Measurements from ENCODE around the gene RHOT1.
"Not testable (repeated sequence)": the region's sequence is repeated elsewhere in the genome, so short reads cannot be mapped to it uniquely, and the experiment has no call there.

The RHOT1 gene

GRCh38 chr17:32152130-32152529 lies 9.8 kb downstream of the RHOT1 start:
- H3K27ac ChIP-seq (ENCODE audit: low read depth, low read length): no peak overlapping the region

GRCh38 chr17:32155896-32156295 lies 13.6 kb downstream of the RHOT1 start:
- Histone ChIP-seq H3K4me1 (ENCODE audit: control insufficient read depth, insufficient read depth, low read length) (peaks cover 2% of the 10 kb centered on the region), H3K9ac (ENCODE audit: low read length) (no peak overlapping the region), H3K27ac (ENCODE audit: low read depth, low read length) (no peak overlapping the region), H3K27me3 (ENCODE audit: control insufficient read depth, insufficient read depth, low read length) (no peaks in the 10 kb centered on the region), H3K4me3 (ENCODE audit: low read length) (no peak overlapping the region), H3K36me3 (ENCODE audit: control insufficient read depth, insufficient read depth, low read length) (peaks cover 5% of the 10 kb centered on the region)

More at GRCh38 chr17:32152130-32152529, 9.8 kb downstream of the RHOT1 start:
- H3K9ac ChIP-seq (ENCODE audit: low read length): no peak overlapping the region
- no peaks in the 10 kb centered on the region for H3K36me3 ChIP-seq (ENCODE audit: control insufficient read depth, insufficient read depth, low read length)
- no peak overlapping the region for H3K4me3 ChIP-seq (ENCODE audit: low read length)
- peaks cover 2% of the 10 kb centered on the region for H3K4me1 ChIP-seq (ENCODE audit: control insufficient read depth, insufficient read depth, low read length)
- H3K27me3 ChIP-seq (ENCODE audit: control insufficient read depth, insufficient read depth, low read length): no peaks in the 10 kb centered on the region

- Histone ChIP-seq H3K27me3 (ENCODE audit: control insufficient read depth, insufficient read depth, low read length) (no peaks in the 10 kb centered on the region), H3K4me3 (ENCODE audit: low read length) (no peak overlapping the region), H3K27ac (ENCODE audit: low read depth, low read length) (no peak overlapping the region), H3K9ac (ENCODE audit: low read length) (no peak overlapping the region), H3K36me3 (ENCODE audit: control insufficient read depth, insufficient read depth, low read length) (peaks cover 5% of the 10 kb centered on the region), H3K4me1 (ENCODE audit: control insufficient read depth, insufficient read depth, low read length) (peaks cover 2% of the 10 kb centered on the region)
Measured at GRCh38 chr17:32156656-32157055, 14.4 kb downstream of the RHOT1 start.

- no peak overlapping the region for H3K9ac ChIP-seq (ENCODE audit: low read length)
- H3K4me1 ChIP-seq (ENCODE audit: control insufficient read depth, insufficient read depth, low read length): peaks cover 2% of the 10 kb centered on the region
- H3K36me3 ChIP-seq (ENCODE audit: control insufficient read depth, insufficient read depth, low read length): peaks cover 5% of the 10 kb centered on the region
- no peaks in the 10 kb centered on the region for H3K27me3 ChIP-seq (ENCODE audit: control insufficient read depth, insufficient read depth, low read length)
- H3K27ac ChIP-seq (ENCODE audit: low read depth, low read length): no peak overlapping the region
- H3K4me3 ChIP-seq (ENCODE audit: low read length): no peak overlapping the region
Measured at GRCh38 chr17:32157225-32157624, 14.9 kb downstream of the RHOT1 start.

GRCh38 chr17:32158870-32159585 lies 16.7 kb downstream of the RHOT1 start:
- Histone ChIP-seq H3K9ac (ENCODE audit: low read length) (no peak overlapping the region), H3K36me3 (ENCODE audit: control insufficient read depth, insufficient read depth, low read length) (peaks cover 5% of the 10 kb centered on the region), H3K27ac (ENCODE audit: low read depth, low read length) (no peak overlapping the region)

GRCh38 chr17:32159586-32160438 lies 17.5 kb downstream of the RHOT1 start:
- Histone ChIP-seq H3K27me3 (ENCODE audit: control insufficient read depth, insufficient read depth, low read length) (no peaks in the 10 kb centered on the region), H3K9ac (ENCODE audit: low read length) (no peak overlapping the region), H3K36me3 (ENCODE audit: control insufficient read depth, insufficient read depth, low read length) (peaks cover 5% of the 10 kb centered on the region), H3K4me1 (ENCODE audit: control insufficient read depth, insufficient read depth, low read length) (peaks cover 2% of the 10 kb centered on the region), H3K4me3 (ENCODE audit: low read length) (no peak overlapping the region), H3K27ac (ENCODE audit: low read depth, low read length) (no peak overlapping the region)

More at GRCh38 chr17:32158870-32159585, 16.7 kb downstream of the RHOT1 start:
- Histone ChIP-seq H3K4me1 (ENCODE audit: control insufficient read depth, insufficient read depth, low read length) (peaks cover 2% of the 10 kb centered on the region), H3K4me3 (ENCODE audit: low read length) (no peak overlapping the region), H3K27me3 (ENCODE audit: control insufficient read depth, insufficient read depth, low read length) (no peaks in the 10 kb centered on the region)

GRCh38 chr17:32160526-32160925 lies 18.2 kb downstream of the RHOT1 start:
- Histone ChIP-seq H3K9ac (ENCODE audit: low read length) (no peak overlapping the region), H3K36me3 (ENCODE audit: control insufficient read depth, insufficient read depth, low read length) (peaks cover 5% of the 10 kb centered on the region), H3K4me1 (ENCODE audit: control insufficient read depth, insufficient read depth, low read length) (peaks cover 2% of the 10 kb centered on the region), H3K27ac (ENCODE audit: low read depth, low read length) (no peak overlapping the region), H3K4me3 (ENCODE audit: low read length) (no peak overlapping the region), H3K27me3 (ENCODE audit: control insufficient read depth, insufficient read depth, low read length) (no peaks in the 10 kb centered on the region)

GRCh38 chr17:32161029-32161428 lies 18.7 kb downstream of the RHOT1 start:
- peaks cover 2% of the 10 kb centered on the region for H3K4me1 ChIP-seq (ENCODE audit: control insufficient read depth, insufficient read depth, low read length)
- H3K9ac ChIP-seq (ENCODE audit: low read length): no peak overlapping the region
- no peaks in the 10 kb centered on the region for H3K27me3 ChIP-seq (ENCODE audit: control insufficient read depth, insufficient read depth, low read length)
- peaks cover 5% of the 10 kb centered on the region for H3K36me3 ChIP-seq (ENCODE audit: control insufficient read depth, insufficient read depth, low read length)
- no peak overlapping the region for H3K4me3 ChIP-seq (ENCODE audit: low read length)
- H3K27ac ChIP-seq (ENCODE audit: low read depth, low read length): no peak overlapping the region

- H3K36me3 ChIP-seq (ENCODE audit: control insufficient read depth, insufficient read depth, low read length): peaks cover 5% of the 10 kb centered on the region
- peaks cover under 1% of the 10 kb centered on the region for H3K4me1 ChIP-seq (ENCODE audit: control insufficient read depth, insufficient read depth, low read length)
- no peaks in the 10 kb centered on the region for H3K27me3 ChIP-seq (ENCODE audit: control insufficient read depth, insufficient read depth, low read length)
- H3K27ac ChIP-seq (ENCODE audit: low read depth, low read length): no peak overlapping the region
- no peak overlapping the region for H3K4me3 ChIP-seq (ENCODE audit: low read length)
- H3K9ac ChIP-seq (ENCODE audit: low read length): no peak overlapping the region
Measured at GRCh38 chr17:32161506-32162365, 19.4 kb downstream of the RHOT1 start.

GRCh38 chr17:32174889-32175288 lies 32.6 kb downstream of the RHOT1 start:
- H3K27ac ChIP-seq (ENCODE audit: low read depth, low read length): no peak overlapping the region
- H3K36me3 ChIP-seq (ENCODE audit: control insufficient read depth, insufficient read depth, low read length): no peaks in the 10 kb centered on the region
- H3K9ac ChIP-seq (ENCODE audit: low read length): no peak overlapping the region
- no peaks in the 10 kb centered on the region for H3K27me3 ChIP-seq (ENCODE audit: control insufficient read depth, insufficient read depth, low read length)
- H3K4me1 ChIP-seq (ENCODE audit: control insufficient read depth, insufficient read depth, low read length): no peaks in the 10 kb centered on the region
- H3K4me3 ChIP-seq (ENCODE audit: low read length): no peak overlapping the region

GRCh38 chr17:32178679-32179078 lies 36.4 kb downstream of the RHOT1 start:
- H3K27me3 ChIP-seq (ENCODE audit: control insufficient read depth, insufficient read depth, low read length); H3K4me1 ChIP-seq (ENCODE audit: control insufficient read depth, insufficient read depth, low read length); H3K9ac ChIP-seq (ENCODE audit: low read length); H3K4me3 ChIP-seq (ENCODE audit: low read length); H3K27ac ChIP-seq (ENCODE audit: low read depth, low read length); H3K36me3 ChIP-seq (ENCODE audit: control insufficient read depth, insufficient read depth, low read length): not testable (repeated sequence)

- H3K27ac ChIP-seq (ENCODE audit: low read depth, low read length); H3K27me3 ChIP-seq (ENCODE audit: control insufficient read depth, insufficient read depth, low read length); H3K36me3 ChIP-seq (ENCODE audit: control insufficient read depth, insufficient read depth, low read length); H3K9ac ChIP-seq (ENCODE audit: low read length); H3K4me1 ChIP-seq (ENCODE audit: control insufficient read depth, insufficient read depth, low read length); H3K4me3 ChIP-seq (ENCODE audit: low read length): not testable (repeated sequence)
Measured at GRCh38 chr17:32179103-32179502, 36.8 kb downstream of the RHOT1 start.
